OCI-LY1 (cell line): ENCODE measurements around the gene LDLRAD4.

Source experiments
- H2AFZ ChIP-seq: fragments of 200-600 bp; sonication (generic), shearing (Covaris generic); 2 replicates; pipeline ENCODE4 v1.6.0; 2014; ENCODE audit warnings: antibody characterized with exemption, mild to moderate bottlenecking, low read length
- H3F3A ChIP-seq: fragments of 200-600 bp; sonication (generic), shearing (Covaris generic); 2 replicates; pipeline ENCODE4 v1.6.0; 2014; ENCODE audit warnings: mild to moderate bottlenecking, antibody characterized with exemption, low read length, moderate library complexity; ENCODE audit not compliant: insufficient read depth
- H3K27ac ChIP-seq: fragments of 200-600 bp; sonication (generic); 2 replicates; pipeline ENCODE4 v1.5.1; 2014; ENCODE audit warnings: low read length, mixed run types, mild to moderate bottlenecking, low read depth; ENCODE audit not compliant: poor library complexity, severe bottlenecking
- H3K27me3 ChIP-seq: fragments of 200-600 bp; sonication (generic); 2 replicates; pipeline ENCODE4 v1.6.0; 2014; ENCODE audit warnings: antibody characterized with exemption, mild to moderate bottlenecking, low read length, moderate library complexity; ENCODE audit not compliant: insufficient read depth
- H3K36me3 ChIP-seq: fragments of 200-600 bp; sonication (generic); 2 replicates; pipeline ENCODE4 v1.6.1; 2014; ENCODE audit warnings: mild to moderate bottlenecking, antibody characterized with exemption, low read length, moderate library complexity, mixed read lengths; ENCODE audit not compliant: insufficient read depth
- H3K4me1 ChIP-seq: fragments of 200-600 bp; sonication (generic); 2 replicates; pipeline ENCODE4 v1.5.1; 2014; ENCODE audit warnings: mild to moderate bottlenecking, low read length, moderate library complexity; ENCODE audit not compliant: insufficient read depth, severe bottlenecking
- H3K4me2 ChIP-seq: fragments of 200-600 bp; sonication (generic), shearing (Covaris generic); 2 replicates; pipeline ENCODE4 v1.6.1; 2014; ENCODE audit warnings: low read length
- H3K4me3 ChIP-seq: fragments of 200-600 bp; sonication (generic); 2 replicates; pipeline ENCODE4 v1.5.1; 2014; ENCODE audit warnings: low read length, low read depth, mild to moderate bottlenecking, mixed read lengths; ENCODE audit not compliant: poor library complexity, severe bottlenecking
- H3K79me2 ChIP-seq: fragments of 200-600 bp; shearing (Covaris generic); 2 replicates; pipeline ENCODE4 v1.6.1; 2016; ENCODE audit warnings: mixed run types, low read length, mixed read lengths; ENCODE audit not compliant: insufficient read depth
- H3K9ac ChIP-seq: fragments of 200-600 bp; sonication (generic), shearing (Covaris generic); 2 replicates; pipeline ENCODE4 v1.6.1; 2014; ENCODE audit warnings: mild to moderate bottlenecking, low read length, mixed read lengths
- H3K9me2 ChIP-seq: fragments of 200-600 bp; sonication (generic), shearing (Covaris generic); 2 replicates; pipeline ENCODE4 v1.6.1; 2014; ENCODE audit warnings: low read depth, mild to moderate bottlenecking, low read length, mixed read lengths
- H3K9me3 ChIP-seq: fragments of 200-600 bp; shearing (Covaris generic); 2 replicates; pipeline ENCODE4 v1.6.1; 2014; ENCODE audit warnings: low read length, mixed read lengths
- H4K20me1 ChIP-seq: fragments of 200-600 bp; sonication (generic), shearing (Covaris generic); 2 replicates; pipeline ENCODE4 v1.6.0; 2016; ENCODE audit warnings: mild to moderate bottlenecking, low read length; ENCODE audit not compliant: insufficient read depth
- CTCF ChIP-seq: fragments of 200-600 bp; sonication (generic), shearing (Covaris generic); IDR thresholded peaks from 2 replicates; pipeline ENCODE4 v1.5.1; 2017; ENCODE audit warnings: mild to moderate bottlenecking, antibody characterized with exemption, low read length, moderate library complexity, mixed read lengths
- EZH2 ChIP-seq: fragments of 200-600 bp; sonication (generic), shearing (Covaris generic); IDR thresholded peaks from 2 replicates; pipeline ENCODE4 v1.8.0; 2017; ENCODE audit warnings: borderline replicate concordance, mixed run types, mild to moderate bottlenecking, antibody characterized with exemption, low read length, moderate library complexity, mixed read lengths

Gene LDLRAD4

GRCh38 chr18:13480571-13481255 is 262.2 kb downstream of the LDLRAD4 start:
- peaks cover 20% of the 10 kb centered on the region; the same call in 1 of the 2 replicates for H3K36me3 ChIP-seq
- H3K4me1 ChIP-seq = no peaks in the 10 kb centered on the region
- no peaks in the 10 kb centered on the region for H3K27me3 ChIP-seq
- no peak overlapping the region for H3K27ac ChIP-seq
- no peak overlapping the region for H3K9ac ChIP-seq
- H3K4me2 ChIP-seq = no peak overlapping the region
- 0 out of 2 replicates have a peak, but pooled peaks cover 10% of the 10 kb centered on the region for H3K9me3 ChIP-seq
- no peaks in the 10 kb centered on the region for H4K20me1 ChIP-seq
- no peak overlapping the region for H3K4me3 ChIP-seq
- TF ChIP-seq CTCF = no peak
- TF ChIP-seq EZH2 = no peak
- H3K9me2 ChIP-seq = no peaks in the 10 kb centered on the region
- H3K79me2 ChIP-seq = no peaks in the 10 kb centered on the region
- no peak overlapping the region for H2AFZ ChIP-seq
- no peaks in the 10 kb centered on the region for H3F3A ChIP-seq

GRCh38 chr18:13481331-13481730 is 262.8 kb downstream of the LDLRAD4 start:
- no peak overlapping the region for H3K4me3 ChIP-seq
- no peaks in the 10 kb centered on the region for H3F3A ChIP-seq
- H3K27ac ChIP-seq = no peak overlapping the region
- H3K79me2 ChIP-seq = no peaks in the 10 kb centered on the region
- H4K20me1 ChIP-seq = no peaks in the 10 kb centered on the region
- H3K4me1 ChIP-seq = no peaks in the 10 kb centered on the region
- no peaks in the 10 kb centered on the region for H3K27me3 ChIP-seq
- H2AFZ ChIP-seq = no peak overlapping the region
- H3K9me2 ChIP-seq = no peaks in the 10 kb centered on the region
- no peak for TF ChIP-seq EZH2
- TF ChIP-seq CTCF = no peak
- H3K9me3 ChIP-seq = 0 out of 2 replicates have a peak, but pooled peaks cover 10% of the 10 kb centered on the region
- H3K36me3 ChIP-seq = peaks cover 20% of the 10 kb centered on the region; the same call in 1 of the 2 replicates
- no peak overlapping the region for H3K4me2 ChIP-seq
- H3K9ac ChIP-seq = no peak overlapping the region

DNA sequence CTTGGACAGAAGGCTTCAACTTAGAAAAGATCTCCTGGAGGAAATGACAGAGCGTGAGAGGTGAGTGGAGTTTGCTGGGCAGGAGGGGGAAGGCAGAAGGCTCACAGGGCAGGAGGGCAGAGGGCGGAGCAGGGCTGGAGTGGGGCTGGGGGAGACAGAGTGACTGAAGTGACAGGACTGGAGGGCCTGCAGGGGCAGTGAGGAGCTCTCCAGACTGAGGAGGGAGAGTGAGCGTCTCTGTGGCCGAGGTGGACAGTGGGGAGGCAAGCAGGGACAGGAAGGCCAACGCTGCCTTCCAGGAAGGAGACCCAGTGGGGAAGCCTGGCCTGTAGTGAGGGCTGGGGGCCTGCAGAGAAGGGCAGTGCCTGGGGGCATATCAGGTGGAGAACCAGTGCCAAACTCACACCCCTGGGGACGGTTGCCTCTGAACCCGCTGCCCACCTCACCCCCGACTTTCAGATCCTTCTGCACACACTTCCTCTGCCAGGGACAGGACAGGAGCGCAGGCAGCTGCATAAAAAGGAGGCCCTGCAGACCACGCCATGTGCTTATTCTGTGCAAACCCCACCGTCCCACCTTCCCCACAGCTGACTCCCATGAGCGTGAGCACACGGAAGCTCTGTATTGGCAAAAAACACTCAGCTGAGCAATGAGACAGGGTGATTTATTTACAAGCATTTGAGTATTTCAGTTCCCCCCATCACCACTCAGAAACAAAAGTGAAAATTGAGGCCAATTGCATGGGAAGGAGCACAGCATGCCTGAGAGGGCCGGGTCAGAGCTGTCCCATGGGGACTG is 263.5 kb downstream of the LDLRAD4 start:
- Histone ChIP-seq H3K27me3 (no peaks in the 10 kb centered on the region), H3K36me3 (peaks cover 14% of the 10 kb centered on the region; the same call in 1 of the 2 replicates), H3K4me2 (no peak overlapping the region), H2AFZ (no peak overlapping the region), H3K9ac (no peak overlapping the region), H3K4me1 (no peaks in the 10 kb centered on the region), H4K20me1 (no peaks in the 10 kb centered on the region), H3K79me2 (no peaks in the 10 kb centered on the region), H3K9me2 (no peaks in the 10 kb centered on the region), H3K9me3 (0 out of 2 replicates have a peak, but pooled peaks cover 10% of the 10 kb centered on the region), H3F3A (no peaks in the 10 kb centered on the region), H3K4me3 (no peak overlapping the region), H3K27ac (no peak overlapping the region)
- TF ChIP-seq EZH2 (no peak), CTCF (no peak)
